Measurements from ENCODE around the gene PIGBOS1.

The PIGBOS1 gene

GRCh38 chr15:55318588-55319494, at the start of gene PIGBOS1, which contains the start of gene PIGB:
TSS of gene PIGBOS1 (minus strand) at chr15:55319123. CDS start at chr15:55317792, 1,331 bp downstream.
TSS of gene PIGB (plus strand) at chr15:55319222. CDS start at chr15:55319251, 29 bp downstream.
- H3K4me1 Mint-ChIP-seq: peaks cover 64% of the 10 kb centered on the region
- peak within 1 kb of the TSS; percentile 100 for H3K27ac Mint-ChIP-seq
- no peaks in the 10 kb centered on the region for H3K9me3 Mint-ChIP-seq
- H3K27me3 Mint-ChIP-seq: no peaks in the 10 kb centered on the region
- peak; percentile 96 for ATAC-seq
- peak within 1 kb of the TSS; percentile 95 for H3K4me3 Mint-ChIP-seq
- peaks cover 15% of the 10 kb centered on the region for H3K36me3 Mint-ChIP-seq

GRCh38 chr15:55366981-55367380, 48.1 kb upstream of the PIGBOS1 start:
- Mint-ChIP-seq H3K4me1 (peaks cover under 1% of the 10 kb centered on the region), H3K36me3 (peaks cover 25% of the 10 kb centered on the region), H3K27me3 (no peaks in the 10 kb centered on the region), H3K4me3 (no peak overlapping the region), H3K9me3 (no peaks in the 10 kb centered on the region), H3K27ac (no peak overlapping the region)
- ATAC-seq: no peak

GRCh38 chr15:55362641-55363040, 43.7 kb upstream of the PIGBOS1 start:
- peaks cover 26% of the 10 kb centered on the region for H3K36me3 Mint-ChIP-seq
- no peak overlapping the region for H3K27ac Mint-ChIP-seq
- H3K4me1 Mint-ChIP-seq: peaks cover 10% of the 10 kb centered on the region
- no peak overlapping the region for H3K4me3 Mint-ChIP-seq
- no peaks in the 10 kb centered on the region for H3K9me3 Mint-ChIP-seq
- ATAC-seq: no peak
- H3K27me3 Mint-ChIP-seq: no peaks in the 10 kb centered on the region

- H3K36me3 Mint-ChIP-seq: peaks cover 35% of the 10 kb centered on the region
Measured at GRCh38 chr15:55361048-55361447, 42.1 kb upstream of the PIGBOS1 start.

GRCh38 chr15:55360256-55360655, 41.3 kb upstream of the PIGBOS1 start:
- Mint-ChIP-seq H3K27me3 (no peaks in the 10 kb centered on the region), H3K4me1 (peaks cover 10% of the 10 kb centered on the region), H3K4me3 (no peak overlapping the region), H3K9me3 (no peaks in the 10 kb centered on the region), H3K27ac (peak overlapping the region; percentile 18), H3K36me3 (peaks cover 35% of the 10 kb centered on the region)
- ATAC-seq: no peak

More at GRCh38 chr15:55361048-55361447, 42.1 kb upstream of the PIGBOS1 start:
- Mint-ChIP-seq H3K9me3 (no peaks in the 10 kb centered on the region), H3K27me3 (no peaks in the 10 kb centered on the region), H3K27ac (no peak overlapping the region), H3K4me3 (no peak overlapping the region), H3K4me1 (peaks cover 10% of the 10 kb centered on the region)
- ATAC-seq: no peak

GRCh38 chr15:55358471-55358870, 39.5 kb upstream of the PIGBOS1 start:
- H3K9me3 Mint-ChIP-seq: no peaks in the 10 kb centered on the region
- no peak for ATAC-seq
- peaks cover 30% of the 10 kb centered on the region for H3K36me3 Mint-ChIP-seq
- no peak overlapping the region for H3K27ac Mint-ChIP-seq
- H3K4me3 Mint-ChIP-seq: no peak overlapping the region
- H3K27me3 Mint-ChIP-seq: no peaks in the 10 kb centered on the region
- H3K4me1 Mint-ChIP-seq: peaks cover 10% of the 10 kb centered on the region

GRCh38 chr15:55357774-55358173, 38.9 kb upstream of the PIGBOS1 start:
- peaks cover 27% of the 10 kb centered on the region for H3K36me3 Mint-ChIP-seq
- no peak for ATAC-seq
- H3K4me1 Mint-ChIP-seq: peaks cover 10% of the 10 kb centered on the region
- no peaks in the 10 kb centered on the region for H3K9me3 Mint-ChIP-seq
- H3K27ac Mint-ChIP-seq: no peak overlapping the region
- H3K4me3 Mint-ChIP-seq: no peak overlapping the region
- H3K27me3 Mint-ChIP-seq: no peaks in the 10 kb centered on the region

GRCh38 chr15:55356985-55357585, 38.2 kb upstream of the PIGBOS1 start:
- Mint-ChIP-seq H3K4me3 (no peak overlapping the region), H3K36me3 (peaks cover 27% of the 10 kb centered on the region), H3K9me3 (no peaks in the 10 kb centered on the region), H3K27ac (no peak overlapping the region), H3K27me3 (no peaks in the 10 kb centered on the region), H3K4me1 (peaks cover 10% of the 10 kb centered on the region)
- no peak for ATAC-seq

GRCh38 chr15:55353025-55353424, 34.1 kb upstream of the PIGBOS1 start:
- Mint-ChIP-seq H3K9me3 (no peaks in the 10 kb centered on the region), H3K4me1 (no peaks in the 10 kb centered on the region), H3K4me3 (no peak overlapping the region), H3K27ac (no peak overlapping the region), H3K27me3 (no peaks in the 10 kb centered on the region), H3K36me3 (peaks cover 29% of the 10 kb centered on the region)
- no peak for ATAC-seq

- no peak overlapping the region for H3K4me3 Mint-ChIP-seq
- H3K9me3 Mint-ChIP-seq: no peaks in the 10 kb centered on the region
- H3K27ac Mint-ChIP-seq: no peak overlapping the region
- no peaks in the 10 kb centered on the region for H3K27me3 Mint-ChIP-seq
- peaks cover 48% of the 10 kb centered on the region for H3K36me3 Mint-ChIP-seq
- ATAC-seq: no peak
- H3K4me1 Mint-ChIP-seq: no peaks in the 10 kb centered on the region
Measured at GRCh38 chr15:55349282-55349681, 30.4 kb upstream of the PIGBOS1 start.

- H3K27ac Mint-ChIP-seq: no peak overlapping the region
- H3K4me1 Mint-ChIP-seq: no peaks in the 10 kb centered on the region
- no peak for ATAC-seq
- no peaks in the 10 kb centered on the region for H3K9me3 Mint-ChIP-seq
- peaks cover 55% of the 10 kb centered on the region for H3K36me3 Mint-ChIP-seq
- no peak overlapping the region for H3K4me3 Mint-ChIP-seq
- H3K27me3 Mint-ChIP-seq: no peaks in the 10 kb centered on the region
Measured at GRCh38 chr15:55348281-55348778, 29.4 kb upstream of the PIGBOS1 start.

- Mint-ChIP-seq H3K27ac (no peak overlapping the region), H3K36me3 (peaks cover 50% of the 10 kb centered on the region), H3K9me3 (no peaks in the 10 kb centered on the region), H3K27me3 (no peaks in the 10 kb centered on the region), H3K4me3 (no peak overlapping the region), H3K4me1 (no peaks in the 10 kb centered on the region)
- no peak for ATAC-seq
Measured at GRCh38 chr15:55344206-55344605, 25.3 kb upstream of the PIGBOS1 start.

- no peak overlapping the region for H3K4me3 Mint-ChIP-seq
- H3K27me3 Mint-ChIP-seq: no peaks in the 10 kb centered on the region
- H3K27ac Mint-ChIP-seq: no peak overlapping the region
- no peaks in the 10 kb centered on the region for H3K9me3 Mint-ChIP-seq
- H3K4me1 Mint-ChIP-seq: no peaks in the 10 kb centered on the region
- ATAC-seq: no peak
- peaks cover 45% of the 10 kb centered on the region for H3K36me3 Mint-ChIP-seq
Measured at GRCh38 chr15:55343168-55343567, 24.2 kb upstream of the PIGBOS1 start.

GRCh38 chr15:55337160-55337559, 18.2 kb upstream of the PIGBOS1 start:
- Mint-ChIP-seq H3K4me3 (no peak overlapping the region), H3K27me3 (no peaks in the 10 kb centered on the region), H3K27ac (no peak overlapping the region), H3K36me3 (peaks cover 22% of the 10 kb centered on the region), H3K4me1 (no peaks in the 10 kb centered on the region), H3K9me3 (no peaks in the 10 kb centered on the region)
- no peak for ATAC-seq

GRCh38 chr15:55334997-55335396, 16.1 kb upstream of the PIGBOS1 start:
- Mint-ChIP-seq H3K4me1 (no peaks in the 10 kb centered on the region), H3K36me3 (peaks cover 37% of the 10 kb centered on the region), H3K9me3 (no peaks in the 10 kb centered on the region), H3K27me3 (no peaks in the 10 kb centered on the region), H3K4me3 (no peak overlapping the region), H3K27ac (no peak overlapping the region)
- no peak for ATAC-seq

Measured in stimulated activated memory B cell treated with anti-CD40 and anti-IgM and Interleukin-4, amounts not matched to agents 10 μg/mL and 1 μg/mL and 100 μg/mL, for 72 hours (primary cell).